WERI-Rb-1 (cell line): ENCODE results near the gene AOPEP.
A peak's percentile ranks its signal among the peaks of the same experiment; 100 is the strongest.

Source experiments
- DNase-seq: peaks from one replicate; pipeline ENCODE4 v3.0.0-alpha.2; 2020
- H3K27ac ChIP-seq: fragments of 250-450 bp; sonication (Bioruptor Pico); 2 replicates; pipeline ENCODE4 v1.5.1; 2020; ENCODE audit warnings: mild to moderate bottlenecking, moderate library complexity
- H3K27me3 ChIP-seq: fragments of 250-450 bp; sonication (Bioruptor Pico); 2 replicates; pipeline ENCODE4 v1.5.1; 2021; ENCODE audit warnings: mild to moderate bottlenecking, low read depth, moderate library complexity; ENCODE audit not compliant: insufficient read depth, severe bottlenecking
- H3K36me3 ChIP-seq: fragments of 250-450 bp; sonication (Bioruptor Pico); 2 replicates; pipeline ENCODE4 v1.5.1; 2020; ENCODE audit warnings: mild to moderate bottlenecking, moderate library complexity
- H3K4me3 ChIP-seq: 2 replicates; pipeline ENCODE4 v1.5.1; 2011; ENCODE audit warnings: low read depth, mild to moderate bottlenecking, control low read depth, low read length
- H3K9me3 ChIP-seq: fragments of 250-450 bp; sonication (Bioruptor Pico); 2 replicates; pipeline ENCODE4 v1.5.1; 2021; ENCODE audit warnings: mild to moderate bottlenecking, moderate library complexity; ENCODE audit not compliant: severe bottlenecking
- TF ChIP-seq, protein P1 (sequence below): IDR thresholded peaks from 2 replicates; pipeline ENCODE4 v1.5.1; 2011; ENCODE audit warnings: low read depth, mild to moderate bottlenecking, control low read depth, inconsistent platforms, low read length

Gene AOPEP

DNA sequence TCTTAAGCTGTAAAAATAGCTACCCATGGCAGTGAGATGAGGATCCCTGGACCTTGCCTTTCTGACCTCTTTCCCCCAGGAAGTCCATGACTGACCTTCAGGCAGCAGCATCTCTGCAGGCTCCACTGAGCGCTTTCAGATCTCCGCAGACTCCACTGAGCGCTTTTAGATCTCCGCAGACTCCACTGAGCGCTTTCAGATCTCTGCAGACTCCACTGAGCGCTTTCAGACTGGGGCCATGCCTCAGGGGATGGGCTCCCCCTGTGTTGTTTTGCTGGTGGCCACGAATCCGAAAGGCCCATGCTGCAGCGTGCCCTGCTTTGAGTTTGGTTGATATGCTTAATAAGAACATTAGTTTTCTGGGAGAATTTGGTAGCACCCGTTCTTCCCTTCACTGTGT lies 336.8 kb downstream of the AOPEP start:
- H3K4me3 ChIP-seq, result no peak overlapping the region
- no peak for DNase-seq
- TF ChIP-seq, protein P1, sequence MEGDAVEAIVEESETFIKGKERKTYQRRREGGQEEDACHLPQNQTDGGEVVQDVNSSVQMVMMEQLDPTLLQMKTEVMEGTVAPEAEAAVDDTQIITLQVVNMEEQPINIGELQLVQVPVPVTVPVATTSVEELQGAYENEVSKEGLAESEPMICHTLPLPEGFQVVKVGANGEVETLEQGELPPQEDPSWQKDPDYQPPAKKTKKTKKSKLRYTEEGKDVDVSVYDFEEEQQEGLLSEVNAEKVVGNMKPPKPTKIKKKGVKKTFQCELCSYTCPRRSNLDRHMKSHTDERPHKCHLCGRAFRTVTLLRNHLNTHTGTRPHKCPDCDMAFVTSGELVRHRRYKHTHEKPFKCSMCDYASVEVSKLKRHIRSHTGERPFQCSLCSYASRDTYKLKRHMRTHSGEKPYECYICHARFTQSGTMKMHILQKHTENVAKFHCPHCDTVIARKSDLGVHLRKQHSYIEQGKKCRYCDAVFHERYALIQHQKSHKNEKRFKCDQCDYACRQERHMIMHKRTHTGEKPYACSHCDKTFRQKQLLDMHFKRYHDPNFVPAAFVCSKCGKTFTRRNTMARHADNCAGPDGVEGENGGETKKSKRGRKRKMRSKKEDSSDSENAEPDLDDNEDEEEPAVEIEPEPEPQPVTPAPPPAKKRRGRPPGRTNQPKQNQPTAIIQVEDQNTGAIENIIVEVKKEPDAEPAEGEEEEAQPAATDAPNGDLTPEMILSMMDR, result no peak
- no peaks in the 10 kb centered on the region for H3K27me3 ChIP-seq
- H3K27ac ChIP-seq, result no peak overlapping the region
- H3K9me3 ChIP-seq, result no peaks in the 10 kb centered on the region
- peaks cover 60% of the 10 kb centered on the region for H3K36me3 ChIP-seq

DNA sequence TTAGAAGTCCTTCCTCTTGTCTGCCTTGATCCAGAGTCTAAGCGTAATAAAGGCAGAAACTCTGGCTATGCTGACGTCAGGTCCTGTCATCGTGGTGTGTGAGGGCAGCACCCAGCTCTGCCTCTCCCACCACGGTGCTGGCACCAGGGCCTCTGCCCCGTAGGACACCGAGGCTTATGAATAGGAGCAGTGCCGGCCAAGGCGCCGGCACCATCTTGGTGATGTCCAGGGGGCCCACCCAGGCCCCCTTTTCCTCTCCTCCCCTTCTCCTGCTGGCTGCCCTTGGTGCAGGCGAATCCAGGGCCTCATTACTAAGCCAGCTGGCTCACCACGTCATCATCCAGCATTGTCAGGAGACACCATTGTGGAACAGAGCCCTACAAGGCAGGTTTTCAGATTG lies 338.7 kb downstream of the AOPEP start:
- Histone ChIP-seq H3K36me3 (peaks cover 68% of the 10 kb centered on the region), H3K27ac (no peak overlapping the region)
- no peak for DNase-seq

DNA sequence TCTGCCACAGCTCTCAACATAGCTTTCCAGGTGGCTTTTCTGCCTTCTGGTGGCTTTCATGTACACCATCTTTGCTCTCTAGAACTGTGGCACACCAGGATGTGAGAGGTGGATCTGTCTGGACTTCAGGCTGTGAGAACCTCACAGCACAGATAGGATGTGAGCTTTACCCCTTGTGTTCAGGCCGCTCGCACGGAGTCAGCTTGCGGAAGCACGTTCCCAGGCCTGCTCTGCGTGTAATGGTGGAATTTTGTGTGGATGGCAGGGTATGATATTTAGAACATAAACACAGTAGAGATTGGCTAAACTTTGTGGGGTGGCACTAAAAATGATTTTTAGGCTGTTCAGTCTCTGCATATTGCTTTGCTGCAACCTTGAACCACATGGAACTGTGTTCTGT lies 340.6 kb downstream of the AOPEP start:
- peaks cover 56% of the 10 kb centered on the region for H3K36me3 ChIP-seq
- no peaks in the 10 kb centered on the region for H3K27me3 ChIP-seq
- no peak for DNase-seq
- H3K4me3 ChIP-seq, result no peak overlapping the region
- no peak overlapping the region for H3K27ac ChIP-seq
- TF ChIP-seq, protein P1, result no peak
- H3K9me3 ChIP-seq, result no peaks in the 10 kb centered on the region

More for the DNA sequence above, 338.7 kb downstream of the AOPEP start:
- Histone ChIP-seq H3K27me3 (no peaks in the 10 kb centered on the region), H3K4me3 (no peak overlapping the region), H3K9me3 (no peaks in the 10 kb centered on the region)
- TF ChIP-seq, protein P1, result no peak

DNA sequence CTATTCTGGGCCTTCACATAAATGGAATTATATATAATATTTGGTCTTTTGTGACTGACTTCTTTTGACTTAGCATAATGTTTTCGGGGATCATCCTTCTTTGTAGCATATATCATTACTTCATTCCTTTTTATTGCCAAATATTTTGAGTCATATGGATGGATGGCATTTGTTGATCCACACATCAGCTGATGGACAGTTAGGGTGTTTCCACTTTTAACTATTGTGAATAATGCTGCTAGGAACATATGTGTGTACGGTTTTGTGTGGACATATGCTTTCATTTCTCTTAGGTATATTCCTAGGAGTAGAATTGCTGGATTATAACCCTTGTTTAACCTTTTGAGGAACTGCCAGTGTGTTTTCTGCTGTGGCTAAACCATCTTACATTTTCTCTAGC lies 341.4 kb downstream of the AOPEP start:
- H3K27ac ChIP-seq, result no peak overlapping the region
- TF ChIP-seq, protein P1, result no peak
- no peak overlapping the region for H3K4me3 ChIP-seq
- H3K27me3 ChIP-seq, result no peaks in the 10 kb centered on the region
- H3K9me3 ChIP-seq, result no peaks in the 10 kb centered on the region
- no peak for DNase-seq
- peaks cover 53% of the 10 kb centered on the region for H3K36me3 ChIP-seq

DNA sequence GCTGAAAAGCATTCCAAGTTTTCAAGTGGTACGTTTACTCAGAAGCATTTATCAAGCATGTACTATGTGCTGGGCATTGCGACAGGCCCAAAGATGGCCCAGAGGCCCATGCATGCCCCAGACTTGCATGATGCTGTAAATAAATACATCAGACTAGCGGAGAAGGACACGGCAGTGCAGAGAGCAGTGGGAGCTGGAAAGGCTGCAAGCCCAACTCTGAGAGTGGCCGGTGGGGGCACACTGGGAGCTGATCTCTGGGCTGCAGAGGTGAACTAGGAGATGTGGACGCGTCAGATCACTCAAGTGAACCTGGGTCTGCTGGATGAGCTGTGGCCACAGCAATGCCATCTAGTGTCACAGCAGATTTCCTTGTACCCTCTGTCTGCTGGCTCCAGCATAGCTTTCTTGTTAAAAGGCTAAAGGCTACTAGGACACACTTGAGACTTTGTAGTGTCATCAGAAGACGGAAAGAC lies 344.1 kb downstream of the AOPEP start:
- TF ChIP-seq, protein P1, result 0 out of 2 replicates have a peak, but pooled peaks have one; percentile 15
- H3K27me3 ChIP-seq, result no peaks in the 10 kb centered on the region
- H3K9me3 ChIP-seq, result no peaks in the 10 kb centered on the region
- H3K27ac ChIP-seq, result no peak overlapping the region
- H3K36me3 ChIP-seq, result peaks cover 42% of the 10 kb centered on the region
- H3K4me3 ChIP-seq, result no peak overlapping the region
- DNase-seq, result no peak

DNA sequence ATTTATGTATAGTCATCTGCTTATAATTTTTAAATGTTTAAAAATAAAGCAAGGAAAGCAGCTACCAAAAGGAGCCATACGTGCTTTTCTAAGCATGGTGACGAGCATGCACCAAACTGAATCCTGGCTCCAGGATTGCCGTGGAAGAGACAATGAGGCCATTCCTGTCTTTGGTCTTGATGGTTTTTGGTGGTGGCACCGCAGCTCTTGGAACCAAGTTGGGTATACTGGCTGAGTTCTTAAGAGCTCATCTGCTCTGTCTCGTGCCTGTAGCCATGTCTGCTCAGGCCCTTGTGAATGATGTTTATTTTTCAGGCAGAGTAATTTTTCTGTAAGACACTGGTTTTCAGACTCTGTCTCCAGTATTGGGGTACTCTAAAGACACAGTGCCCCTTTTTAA lies 345.0 kb downstream of the AOPEP start:
- Histone ChIP-seq H3K36me3 (peaks cover 42% of the 10 kb centered on the region), H3K9me3 (no peaks in the 10 kb centered on the region)

More for the DNA sequence above, 345.0 kb downstream of the AOPEP start:
- Histone ChIP-seq H3K27me3 (no peaks in the 10 kb centered on the region), H3K27ac (no peak overlapping the region), H3K4me3 (no peak overlapping the region)
- no peak for DNase-seq
- TF ChIP-seq, protein P1, result no peak
